ENCODE measurements around the gene HSFX2. TPM values are rescaled to one million over a fixed set of nuclear protein-coding genes. Genes with fewer than 3 reads are reported as not detected.
"Not testable (repeated sequence)": the region's sequence is repeated elsewhere in the genome, so short reads cannot be mapped to it uniquely, and the experiment has no call there.

HSFX2 gene
- total and polyA plus RNA-seq, 2 experiments from 2014 or later = 0.43 TPM; not detected in 1

DNA sequence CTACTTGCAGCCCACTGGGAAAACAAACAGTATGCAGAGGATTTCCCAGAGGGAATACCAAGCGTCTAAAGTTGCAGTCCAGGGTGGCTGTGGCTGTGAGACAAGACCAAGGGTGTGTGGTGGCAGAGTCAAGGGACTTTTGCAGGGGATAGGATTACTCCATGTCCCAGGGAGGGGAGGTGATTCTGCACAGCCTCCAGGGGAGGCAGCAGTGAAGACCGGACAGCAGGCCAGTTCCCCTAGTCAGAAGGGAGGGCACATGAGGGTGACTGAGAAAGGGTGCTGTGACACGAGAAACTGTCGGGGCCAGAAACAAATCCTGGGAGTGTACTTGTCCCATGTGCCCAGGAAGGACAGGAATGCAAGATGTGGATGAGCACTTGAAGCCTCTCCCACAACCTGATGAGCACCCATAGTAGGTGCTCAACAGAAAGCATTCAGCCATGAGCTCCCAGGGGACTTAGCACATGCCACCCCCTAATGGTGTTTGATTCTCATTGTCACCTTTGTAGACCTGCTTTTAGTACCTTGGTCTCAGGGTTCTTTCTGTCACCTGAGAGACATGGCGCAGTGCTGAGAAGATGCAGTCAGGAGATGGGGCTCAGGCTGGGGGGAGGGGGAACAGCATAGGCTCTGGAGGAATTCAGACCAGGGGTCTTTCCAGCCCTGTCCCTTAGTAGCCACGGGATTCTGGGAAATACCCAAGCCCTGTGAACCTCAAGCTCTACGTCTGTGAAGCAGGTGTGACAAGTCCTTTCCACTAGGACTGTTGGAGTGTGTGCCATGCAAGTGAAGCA lies 27.3 kb downstream of the HSFX2 start:
- H3K4me1 ChIP-seq (ENCODE audit: insufficient read depth) = no peaks in the 10 kb centered on the region
- no peaks in the 10 kb centered on the region for H3F3A ChIP-seq (ENCODE audit: insufficient read depth)
- H3K9me3 ChIP-seq (ENCODE audit: low read depth) = no peaks in the 10 kb centered on the region
- H3K9me2 ChIP-seq (ENCODE audit: insufficient read depth) = no peaks in the 10 kb centered on the region
- no peaks in the 10 kb centered on the region for H3K79me2 ChIP-seq (ENCODE audit: insufficient read depth)
- H3K4me2 ChIP-seq (ENCODE audit: unreplicated experiment) = no peak overlapping the region
- no peak overlapping the region for H2AFZ ChIP-seq
- no peaks in the 10 kb centered on the region for H4K20me1 ChIP-seq (ENCODE audit: insufficient read depth)
- no peak overlapping the region for H3K27ac ChIP-seq
- no peaks in the 10 kb centered on the region for H3K36me3 ChIP-seq (ENCODE audit: low read depth)
- in situ Hi-C loops (cut with MboI) = no loop called here
- no peak for DNase-seq
- WGBS, 2 experiments (ENCODE audit: low coverage in 1 of 2, low lambda C conversion rate in 2 of 2, missing lambda C conversion rate in 2 of 2) = 50 to 60% methylated on average over 6 to 7 of the region's 7 CpGs
- TF ChIP-seq EZH2phosphoT487 (IDR thresholded peaks at IDR 0.05; ENCODE audit: insufficient read depth, low read depth) = no peak
- no peak for TF ChIP-seq EZH2 (IDR thresholded peaks at IDR 0.05; ENCODE audit: insufficient read depth, poor library complexity, severe bottlenecking)
- H3K27me3 ChIP-seq (replicated peaks; ENCODE audit: insufficient read depth) = no peaks in the 10 kb centered on the region
- H3K4me3 ChIP-seq = no peak overlapping the region
- no peak overlapping the region for H3K9ac ChIP-seq

DNA sequence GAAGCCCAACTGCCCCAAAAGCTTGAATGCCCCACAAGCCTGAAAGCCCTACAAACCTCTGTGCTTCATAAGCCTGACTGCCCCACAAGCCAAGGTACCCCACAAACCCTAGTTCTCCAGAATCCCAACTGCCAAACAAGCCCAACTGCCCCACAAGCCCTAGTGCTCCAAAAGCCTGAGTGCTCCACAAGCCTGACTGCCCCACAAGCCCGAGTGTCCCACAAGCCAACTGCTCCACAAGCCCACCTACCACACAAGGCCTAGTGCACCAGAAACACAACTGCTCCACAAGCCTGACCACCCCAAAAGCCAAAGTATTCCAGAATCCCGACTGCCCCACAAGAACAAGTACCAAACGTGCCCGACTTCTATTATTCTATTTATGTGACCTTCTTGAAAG lies 31.8 kb downstream of the HSFX2 start:
- no peak for DNase-seq
- no peaks in the 10 kb centered on the region for H3K27me3 ChIP-seq (replicated peaks; ENCODE audit: insufficient read depth)
- TF ChIP-seq EZH2phosphoT487 (IDR thresholded peaks at IDR 0.05; ENCODE audit: insufficient read depth, low read depth) = no peak
- TF ChIP-seq EZH2 (IDR thresholded peaks at IDR 0.05; ENCODE audit: insufficient read depth, poor library complexity, severe bottlenecking) = no peak
- in situ Hi-C loops (cut with MboI) = no loop called here
- H3F3A ChIP-seq (ENCODE audit: insufficient read depth) = no peaks in the 10 kb centered on the region
- H2AFZ ChIP-seq = no peak overlapping the region
- no peaks in the 10 kb centered on the region for H3K4me1 ChIP-seq (ENCODE audit: insufficient read depth)
- no peaks in the 10 kb centered on the region for H4K20me1 ChIP-seq (ENCODE audit: insufficient read depth)
- no peak overlapping the region for H3K27ac ChIP-seq
- H3K79me2 ChIP-seq (ENCODE audit: insufficient read depth) = no peaks in the 10 kb centered on the region
- no peaks in the 10 kb centered on the region for H3K36me3 ChIP-seq (ENCODE audit: low read depth)
- no peak overlapping the region for H3K4me2 ChIP-seq (ENCODE audit: unreplicated experiment)
- WGBS, 2 experiments (ENCODE audit: low coverage in 1 of 2, low lambda C conversion rate in 2 of 2, missing lambda C conversion rate in 2 of 2) = 59 to 68% methylated on average over 4 of the region's 4 CpGs
- no peak overlapping the region for H3K9ac ChIP-seq
- no peaks in the 10 kb centered on the region for H3K9me2 ChIP-seq (ENCODE audit: insufficient read depth)
- no peaks in the 10 kb centered on the region for H3K9me3 ChIP-seq (ENCODE audit: low read depth)
- no peak overlapping the region for H3K4me3 ChIP-seq

DNA sequence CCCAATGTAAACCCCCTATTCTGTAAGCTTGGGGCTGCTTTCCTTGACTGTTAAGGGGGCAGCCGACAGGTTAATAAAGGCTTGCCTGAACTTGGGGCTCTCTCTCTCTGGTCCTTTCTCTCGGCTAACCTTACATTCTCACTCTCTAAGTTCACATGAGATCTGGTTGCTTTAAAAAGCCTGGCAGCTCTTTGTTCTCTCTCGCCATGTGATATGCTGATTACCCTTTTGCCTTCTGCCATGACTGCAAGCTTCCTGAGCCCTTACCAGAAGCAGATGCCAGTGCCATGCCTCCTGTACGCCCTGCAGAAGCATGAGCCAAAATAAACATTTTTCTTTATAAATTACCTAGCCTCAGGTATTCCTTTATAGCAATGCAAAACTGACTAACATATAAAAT lies 39.9 kb downstream of the HSFX2 start:
- no CpG with 5 or more reads among the region's 4 CpGs for WGBS, 2 experiments (ENCODE audit: low coverage in 1 of 2, low lambda C conversion rate in 2 of 2, missing lambda C conversion rate in 2 of 2)
- H3F3A ChIP-seq (ENCODE audit: insufficient read depth); H3K27ac ChIP-seq; H3K36me3 ChIP-seq (ENCODE audit: low read depth); H3K4me1 ChIP-seq (ENCODE audit: insufficient read depth); H4K20me1 ChIP-seq (ENCODE audit: insufficient read depth); H3K27me3 ChIP-seq (replicated peaks; ENCODE audit: insufficient read depth); H3K4me3 ChIP-seq; H3K9me2 ChIP-seq (ENCODE audit: insufficient read depth); H3K4me2 ChIP-seq (ENCODE audit: unreplicated experiment); H2AFZ ChIP-seq; in situ Hi-C loops (cut with MboI); H3K9ac ChIP-seq; H3K79me2 ChIP-seq (ENCODE audit: insufficient read depth); H3K9me3 ChIP-seq (ENCODE audit: low read depth); DNase-seq: not testable (repeated sequence)

- H3K27me3 ChIP-seq (replicated peaks; ENCODE audit: insufficient read depth); H3K79me2 ChIP-seq (ENCODE audit: insufficient read depth); H3F3A ChIP-seq (ENCODE audit: insufficient read depth); H3K9ac ChIP-seq; DNase-seq; H3K9me3 ChIP-seq (ENCODE audit: low read depth); H3K36me3 ChIP-seq (ENCODE audit: low read depth); H3K4me1 ChIP-seq (ENCODE audit: insufficient read depth); in situ Hi-C loops (cut with MboI); H4K20me1 ChIP-seq (ENCODE audit: insufficient read depth); H3K9me2 ChIP-seq (ENCODE audit: insufficient read depth); H3K4me3 ChIP-seq; H2AFZ ChIP-seq; H3K4me2 ChIP-seq (ENCODE audit: unreplicated experiment); H3K27ac ChIP-seq: not testable (repeated sequence)
- no CpG with 5 or more reads among the region's 6 CpGs for WGBS, 2 experiments (ENCODE audit: low coverage in 1 of 2, low lambda C conversion rate in 2 of 2, missing lambda C conversion rate in 2 of 2)
Measured at GRCh38 chrX:149551939-149552248, 43.2 kb downstream of the HSFX2 start.

GRCh38 chrX:149551245-149551938 lies 43.7 kb downstream of the HSFX2 start:
- H3K27me3 ChIP-seq (replicated peaks; ENCODE audit: insufficient read depth); H2AFZ ChIP-seq; H3K9ac ChIP-seq; DNase-seq; H3K4me3 ChIP-seq; H3F3A ChIP-seq (ENCODE audit: insufficient read depth); H3K9me3 ChIP-seq (ENCODE audit: low read depth); H3K4me2 ChIP-seq (ENCODE audit: unreplicated experiment); H3K4me1 ChIP-seq (ENCODE audit: insufficient read depth); H4K20me1 ChIP-seq (ENCODE audit: insufficient read depth); H3K9me2 ChIP-seq (ENCODE audit: insufficient read depth); H3K79me2 ChIP-seq (ENCODE audit: insufficient read depth); H3K36me3 ChIP-seq (ENCODE audit: low read depth); H3K27ac ChIP-seq; in situ Hi-C loops (cut with MboI): not testable (repeated sequence)
- no CpG with 5 or more reads among the region's 4 CpGs for WGBS, 2 experiments (ENCODE audit: low coverage in 1 of 2, low lambda C conversion rate in 2 of 2, missing lambda C conversion rate in 2 of 2)

GRCh38 chrX:149550454-149550853 lies 44.7 kb downstream of the HSFX2 start:
- H3K27ac ChIP-seq; H3K27me3 ChIP-seq (replicated peaks; ENCODE audit: insufficient read depth); H4K20me1 ChIP-seq (ENCODE audit: insufficient read depth); H3K9me3 ChIP-seq (ENCODE audit: low read depth); H3K4me2 ChIP-seq (ENCODE audit: unreplicated experiment); H3K79me2 ChIP-seq (ENCODE audit: insufficient read depth); in situ Hi-C loops (cut with MboI); H3K4me3 ChIP-seq; H3K4me1 ChIP-seq (ENCODE audit: insufficient read depth); H3K9ac ChIP-seq; H3F3A ChIP-seq (ENCODE audit: insufficient read depth); H2AFZ ChIP-seq; DNase-seq; H3K9me2 ChIP-seq (ENCODE audit: insufficient read depth); H3K36me3 ChIP-seq (ENCODE audit: low read depth): not testable (repeated sequence)
- WGBS, 2 experiments (ENCODE audit: low coverage in 1 of 2, low lambda C conversion rate in 2 of 2, missing lambda C conversion rate in 2 of 2) = 25% methylated on average over 1 of the region's 1 CpG; no CpG with 5 or more reads in 1 of the 2 experiments

GRCh38 chrX:149549701-149550100 lies 45.4 kb downstream of the HSFX2 start, which contains the start of gene HSFX3:
HSFX3 (minus strand) TSS chrX:149549924; CDS start chrX:149549852, 72 bp downstream.
- H3K79me2 ChIP-seq (ENCODE audit: insufficient read depth); H3K9ac ChIP-seq; H2AFZ ChIP-seq; in situ Hi-C loops (cut with MboI); H3F3A ChIP-seq (ENCODE audit: insufficient read depth); H3K27ac ChIP-seq; H3K4me3 ChIP-seq; H3K36me3 ChIP-seq (ENCODE audit: low read depth); H3K4me2 ChIP-seq (ENCODE audit: unreplicated experiment); DNase-seq; H4K20me1 ChIP-seq (ENCODE audit: insufficient read depth); H3K4me1 ChIP-seq (ENCODE audit: insufficient read depth); H3K27me3 ChIP-seq (replicated peaks; ENCODE audit: insufficient read depth); H3K9me3 ChIP-seq (ENCODE audit: low read depth); H3K9me2 ChIP-seq (ENCODE audit: insufficient read depth): not testable (repeated sequence)
- WGBS, 2 experiments (ENCODE audit: low coverage in 1 of 2, low lambda C conversion rate in 2 of 2, missing lambda C conversion rate in 2 of 2) = no CpG with 5 or more reads among the region's 6 CpGs

All from GM23248 (cell line).